Hematopoietic multipotent progenitor cell treated with erythropoietin and hydrocortisone succinate and interleukin-3 and kit ligand, for 15 days (in vitro differentiated cells): Measurements from ENCODE around the gene TRAF7.

Experiments
- DNase-seq: peaks from one replicate; pipeline ENCODE4 v3.0.0-alpha.2; 2015; ENCODE audit warnings: low spot score

TRAF7 gene

GRCh38 chr16:2147981-2148671 is 7.5 kb upstream of the TRAF7 start, which contains the start of gene RAB26:
Gene RAB26 (plus strand): TSS chr16:2148625. CDS start chr16:2148784, 159 bp downstream.
- DNase-seq: no peak

GRCh38 chr16:2148714-2149629 is 6.6 kb upstream of the TRAF7 start:
- DNase-seq: no peak

DNA sequence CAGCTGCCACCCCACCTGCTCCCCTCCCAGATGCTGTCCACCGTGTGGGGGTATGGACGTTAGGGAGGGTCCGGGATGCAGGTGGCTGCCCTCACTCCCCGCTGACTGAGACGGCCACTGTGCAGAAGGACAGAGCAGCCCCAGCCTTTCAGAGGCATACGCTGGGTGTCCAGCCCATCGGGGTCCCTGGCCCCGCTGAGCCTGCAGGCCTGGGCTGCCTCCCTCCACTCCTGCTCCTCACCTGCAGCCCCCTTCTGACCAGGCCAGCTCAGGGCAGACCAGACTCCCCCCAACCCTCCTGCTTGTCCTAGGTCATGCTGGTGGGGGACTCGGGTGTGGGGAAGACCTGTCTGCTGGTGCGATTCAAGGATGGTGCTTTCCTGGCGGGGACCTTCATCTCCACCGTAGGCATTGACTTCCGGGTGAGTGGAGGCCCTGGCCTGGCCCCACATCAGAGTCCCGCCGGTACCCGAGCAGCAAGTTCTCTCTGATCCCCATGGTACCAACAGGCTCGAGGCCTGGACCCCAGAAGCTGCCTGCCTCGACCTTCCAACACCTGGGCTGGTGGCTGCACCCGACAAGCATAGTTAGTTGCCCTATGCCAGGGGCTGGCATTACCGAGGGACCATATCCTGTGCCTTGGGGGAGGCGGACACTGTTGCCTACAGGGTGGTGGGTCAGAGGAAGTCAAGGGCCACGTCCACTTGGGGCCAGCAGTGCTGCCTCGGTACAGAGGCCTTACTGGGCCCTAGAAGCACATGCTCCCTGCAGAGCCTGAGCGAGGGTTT is 5.8 kb upstream of the TRAF7 start:
- DNase-seq: no peak

DNA sequence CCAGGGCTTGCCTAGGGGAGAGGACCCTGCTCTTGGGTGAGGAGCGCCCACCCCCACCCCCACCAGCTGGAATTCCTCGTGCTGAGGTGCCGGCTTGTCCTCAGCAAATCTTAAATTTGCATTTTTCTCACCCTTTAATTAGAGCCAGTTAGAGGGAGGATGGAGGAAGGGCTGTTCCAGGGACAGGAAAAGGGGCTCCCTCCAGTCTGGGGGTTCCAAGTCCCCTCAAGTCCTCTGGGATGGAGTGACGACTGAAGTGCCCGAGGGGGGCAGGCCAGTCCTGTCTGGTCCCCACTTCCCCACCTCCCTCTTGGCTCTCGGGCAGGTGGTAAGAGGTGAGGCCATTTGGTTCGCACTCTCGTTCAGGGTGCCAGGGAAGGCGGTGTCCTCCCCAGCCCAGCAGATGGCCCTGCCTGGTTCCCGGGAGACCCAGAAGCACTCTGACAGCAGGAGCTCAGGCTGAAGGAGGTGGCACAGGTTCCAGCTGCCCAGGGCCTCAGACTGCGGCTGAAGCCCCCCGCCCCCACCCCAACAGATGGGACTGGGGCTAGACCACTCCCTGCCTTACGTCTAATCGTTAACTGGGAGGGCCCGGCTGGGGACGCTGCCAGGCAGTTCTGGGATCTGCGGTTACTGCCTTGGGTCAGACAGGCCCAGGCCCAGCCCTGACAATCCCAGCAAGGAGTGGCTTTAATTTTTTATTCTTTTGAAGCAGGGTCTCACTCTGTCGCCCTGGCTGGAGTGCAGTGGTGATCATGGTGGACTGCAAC is 5.0 kb upstream of the TRAF7 start:
- no peak for DNase-seq

DNA sequence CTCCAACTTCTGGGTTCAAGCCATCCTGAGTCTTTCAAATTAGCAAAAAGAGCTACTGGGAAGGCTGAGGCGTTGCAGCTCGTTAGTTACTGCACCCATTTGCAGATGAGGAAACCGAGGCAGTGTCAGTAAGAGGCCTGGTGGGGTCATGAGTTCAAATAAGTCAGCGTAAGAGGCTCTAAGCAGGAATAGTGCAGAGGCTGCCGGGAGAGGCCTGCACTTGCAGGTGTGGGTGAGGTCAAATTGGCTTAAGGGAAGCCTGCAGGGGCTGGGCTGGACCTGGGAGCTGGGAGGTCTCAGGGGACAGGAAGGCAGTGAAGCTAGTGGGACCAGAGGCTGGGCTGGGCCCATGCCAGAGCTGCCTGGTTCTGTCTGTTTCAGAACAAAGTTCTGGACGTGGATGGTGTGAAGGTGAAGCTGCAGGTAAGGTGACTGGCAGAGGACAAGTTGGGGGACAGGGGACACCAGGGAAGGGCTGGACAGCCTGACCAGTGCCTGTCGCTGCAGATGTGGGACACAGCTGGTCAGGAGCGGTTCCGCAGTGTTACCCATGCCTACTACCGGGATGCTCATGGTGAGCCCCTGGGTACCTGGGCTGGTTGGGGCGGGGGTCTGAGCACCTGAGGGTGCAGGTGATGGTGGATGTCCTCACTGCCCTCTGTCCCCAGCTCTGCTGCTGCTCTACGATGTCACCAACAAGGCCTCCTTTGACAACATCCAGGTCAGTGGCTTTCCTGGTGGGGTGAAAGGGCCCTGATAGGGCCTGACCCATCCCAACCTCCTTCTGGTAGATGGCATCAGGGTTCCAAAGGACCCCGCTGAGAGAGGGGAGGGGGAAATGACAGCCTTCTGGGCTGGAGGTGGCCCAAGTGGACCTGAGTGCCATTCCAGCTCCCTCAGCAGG is 4.1 kb upstream of the TRAF7 start:
- no peak for DNase-seq

GRCh38 chr16:2152695-2153506 is 2.7 kb upstream of the TRAF7 start:
- DNase-seq: no peak

GRCh38 chr16:2154533-2155090 is 970 bp upstream of the TRAF7 start:
- DNase-seq: no peak

GRCh38 chr16:2155977-2156848 is 631 bp downstream of the TRAF7 start:
- peak; percentile 13 for DNase-seq

- DNase-seq: no peak
Measured at GRCh38 chr16:2156849-2157224, 1.3 kb downstream of the TRAF7 start.

GRCh38 chr16:2157480-2158261 is 2.1 kb downstream of the TRAF7 start:
- DNase-seq: no peak

DNA sequence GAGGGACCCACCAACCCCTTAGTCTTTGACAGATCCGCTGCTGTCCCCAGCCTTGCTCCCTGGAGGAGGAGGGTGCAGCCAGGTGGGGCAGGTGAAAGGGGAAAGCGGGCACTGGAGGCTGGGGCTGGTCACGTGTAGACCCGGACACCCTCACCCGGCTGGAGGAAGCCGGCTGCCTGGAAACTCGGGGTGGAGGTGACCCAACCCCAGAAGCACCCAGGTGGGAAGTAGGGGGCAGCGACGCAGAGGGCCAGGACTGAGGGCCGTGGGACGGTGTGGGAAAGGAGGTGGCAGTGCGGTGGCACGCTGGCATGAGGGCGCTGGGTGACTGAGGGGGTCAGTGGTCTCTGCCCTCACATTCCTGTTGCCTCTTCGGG is 2.7 kb downstream of the TRAF7 start:
- DNase-seq: no peak

DNA sequence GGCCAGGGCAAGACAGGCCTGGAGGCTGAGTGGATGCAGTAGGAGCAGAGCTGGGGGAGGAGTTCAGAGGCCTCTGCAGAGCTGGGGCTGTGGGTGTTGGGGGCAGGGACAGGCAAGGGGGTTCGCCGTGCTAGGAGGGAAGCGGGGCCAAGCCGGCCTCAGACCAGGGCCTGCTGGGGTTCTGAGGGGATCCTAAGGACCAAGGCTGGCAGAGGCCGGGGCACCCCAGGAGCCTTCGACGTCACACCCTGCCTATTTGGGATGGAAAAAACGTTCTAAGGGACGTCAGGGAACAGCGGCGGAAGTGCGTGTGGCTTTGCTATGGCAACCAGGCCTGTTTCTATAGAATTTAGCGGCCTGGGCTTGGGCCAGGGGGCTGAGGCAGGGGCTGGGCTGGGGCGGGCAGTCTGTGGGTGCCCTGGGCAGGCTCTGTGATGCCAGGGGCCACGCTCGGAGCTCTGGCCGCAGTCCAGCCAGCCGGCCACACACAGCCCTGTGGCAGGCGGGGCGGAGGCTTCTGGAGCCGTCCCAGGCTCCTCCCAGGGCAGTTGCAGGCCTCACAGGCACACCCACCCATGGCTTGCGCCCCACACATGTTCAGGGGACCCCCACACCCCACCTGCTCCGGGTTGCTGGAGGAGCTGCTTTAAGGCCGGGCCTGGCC is 3.7 kb downstream of the TRAF7 start:
- no peak for DNase-seq

GRCh38 chr16:2160915-2161551 is 5.5 kb downstream of the TRAF7 start:
- DNase-seq: no peak

DNA sequence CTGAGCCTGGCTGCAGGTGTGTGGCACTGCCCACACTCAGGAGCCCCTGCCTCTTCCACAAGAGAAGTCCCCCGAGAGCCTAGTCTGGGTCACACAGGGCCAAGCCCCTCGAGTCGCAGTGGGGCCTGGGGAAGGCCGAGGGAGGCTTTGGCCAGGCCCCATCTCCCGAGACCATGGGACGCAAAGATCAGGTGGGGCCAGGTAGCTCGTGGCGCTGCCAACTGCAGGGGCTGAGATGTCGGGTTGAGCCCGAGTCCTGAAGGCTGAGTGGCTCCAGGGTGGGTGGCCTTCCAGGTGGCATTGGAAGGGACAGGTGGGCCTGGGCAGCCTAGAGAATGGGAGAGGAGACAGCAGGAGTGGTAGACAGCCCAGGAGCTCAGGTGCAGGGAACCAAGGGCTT is 6.3 kb downstream of the TRAF7 start:
- DNase-seq: no peak

DNA sequence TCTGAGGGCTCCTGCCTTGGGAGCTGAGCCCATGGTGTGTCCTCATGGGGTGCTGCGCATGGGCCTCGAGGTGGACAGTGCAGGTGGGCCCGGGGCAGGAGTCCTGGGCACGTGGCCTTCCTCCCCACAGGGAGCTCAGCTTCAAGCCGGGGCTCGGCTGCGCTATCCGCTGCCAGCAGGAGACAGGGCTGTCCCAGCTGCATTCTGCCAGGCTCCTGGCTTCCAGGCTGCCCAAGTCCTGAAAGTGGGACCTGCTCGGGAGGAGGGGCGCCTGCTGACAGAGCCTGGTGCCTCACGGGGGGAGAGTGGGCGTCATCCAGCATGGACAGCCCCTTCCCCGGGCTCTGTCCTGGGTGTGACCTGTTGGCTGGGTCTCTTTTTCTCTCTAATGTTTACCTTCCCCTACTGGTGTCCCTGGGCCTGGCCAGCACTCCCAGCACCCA is 7.1 kb downstream of the TRAF7 start:
- DNase-seq: no peak

DNA sequence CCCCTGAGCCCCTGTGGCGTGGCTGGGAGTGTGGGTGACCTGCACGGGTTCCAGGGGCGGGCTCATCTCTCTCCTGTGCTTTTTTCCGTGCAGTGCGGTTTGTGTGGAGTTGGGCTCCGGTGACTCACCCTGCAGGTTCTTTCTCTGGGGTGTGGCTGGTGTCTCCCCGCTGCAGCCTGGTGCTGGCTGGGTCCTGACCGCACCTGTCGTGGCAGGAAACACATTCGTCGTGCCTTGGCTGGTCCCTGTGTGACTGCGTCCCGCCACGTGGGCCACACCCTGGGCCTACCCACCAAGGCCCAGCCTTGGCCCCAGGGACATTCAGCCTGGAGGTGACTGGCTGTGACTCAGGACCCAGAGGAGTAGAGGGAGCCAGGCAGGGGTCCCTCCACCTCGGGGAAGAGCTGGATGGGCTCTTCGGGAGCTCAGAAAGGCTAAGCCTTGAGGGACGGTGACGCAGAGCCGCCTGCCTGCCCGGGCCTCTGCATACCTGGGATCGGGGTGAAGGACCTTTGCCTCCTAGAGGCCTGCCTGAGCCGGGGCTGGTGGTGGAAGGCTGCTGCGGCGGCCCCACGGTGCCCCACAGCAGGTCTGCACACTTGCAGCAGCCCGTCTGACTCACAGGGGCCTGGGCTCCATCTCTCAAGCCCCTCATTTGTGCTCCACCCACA is 7.8 kb downstream of the TRAF7 start:
- no peak for DNase-seq
